ENCODE data around the gene PFDN4.
"Not testable (repeated sequence)": the region's sequence is repeated elsewhere in the genome, so short reads cannot be mapped to it uniquely, and the experiment has no call there.

The PFDN4 gene

DNA sequence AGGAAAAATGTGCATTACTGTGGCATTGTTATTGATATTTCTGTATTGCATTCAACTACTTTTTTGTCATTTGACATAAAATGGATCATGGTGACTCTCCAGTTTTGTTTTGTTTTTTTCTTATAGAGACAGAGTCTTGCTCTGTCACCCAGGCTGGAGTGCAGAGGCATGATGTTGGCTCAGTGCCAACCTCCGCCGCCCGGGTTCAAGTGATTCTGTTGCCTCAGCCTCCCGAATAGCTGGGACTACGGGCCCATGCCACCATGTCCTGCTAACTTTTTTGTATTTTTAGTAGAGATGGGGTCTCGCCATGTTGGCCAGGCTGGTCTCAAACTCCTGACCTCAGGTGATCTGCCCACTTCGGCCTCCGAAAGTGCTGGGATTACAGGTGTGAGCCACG is 16.8 kb downstream of the PFDN4 start:
- not testable (repeated sequence) for DNase-seq (ENCODE audit: low spot score)

DNA sequence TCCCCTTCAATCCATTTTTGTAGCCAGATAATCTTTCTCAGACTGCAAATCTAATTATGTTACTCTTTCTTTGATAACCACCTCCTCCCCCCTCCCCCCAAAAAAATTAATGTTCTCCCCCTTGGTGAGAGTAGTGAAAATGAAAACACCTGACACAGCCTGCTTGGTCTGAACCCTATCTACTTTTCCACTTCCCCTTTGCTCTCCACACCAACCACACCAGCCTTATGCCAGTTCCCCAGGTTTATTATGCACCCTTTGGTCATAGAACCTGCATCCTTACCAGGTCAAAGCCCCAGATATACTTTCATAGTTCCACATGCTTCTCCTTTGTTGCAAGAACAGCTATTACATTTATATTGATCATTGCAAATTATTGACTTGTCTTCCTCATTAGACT is 19.4 kb downstream of the PFDN4 start:
- no peak for DNase-seq (ENCODE audit: low spot score)

DNA sequence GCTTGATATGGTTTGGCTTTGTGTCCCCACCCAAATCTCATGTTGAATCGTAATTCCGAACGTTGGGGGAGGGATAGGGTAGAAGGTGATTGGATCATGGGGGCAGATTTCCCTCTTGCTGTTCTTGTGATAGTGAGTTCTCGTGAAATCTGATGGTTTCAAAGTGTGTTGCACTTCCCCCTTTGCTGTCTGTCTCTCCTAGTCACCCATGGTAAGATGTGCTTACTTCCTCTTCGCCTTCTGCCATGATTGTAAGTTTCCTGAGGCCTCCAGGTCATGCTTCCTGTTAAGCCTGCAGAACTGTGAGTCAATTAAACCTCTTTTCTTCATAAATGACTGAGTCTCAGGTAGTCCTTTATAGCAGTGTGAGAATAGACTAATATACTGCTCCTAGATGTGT is 19.9 kb downstream of the PFDN4 start:
- DNase-seq (ENCODE audit: low spot score) = no peak

DNA sequence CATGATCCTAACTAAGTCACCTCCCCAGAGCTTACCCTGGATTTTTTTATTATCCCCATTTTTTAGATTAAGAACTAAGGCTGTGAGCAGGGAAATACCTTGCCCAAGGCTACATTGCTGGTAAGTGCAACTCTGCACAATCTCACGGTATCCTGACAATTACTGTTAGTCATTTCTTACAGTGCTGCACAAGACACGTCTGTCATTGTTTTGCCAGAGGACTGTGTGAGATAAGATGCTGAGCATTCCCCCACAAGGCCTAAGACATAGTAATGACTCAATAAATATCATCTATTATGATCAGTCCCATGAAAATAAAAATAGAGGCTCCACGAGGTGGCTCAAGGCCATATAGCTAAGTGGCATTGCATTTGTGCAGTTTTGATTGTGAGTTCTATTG is 21.0 kb downstream of the PFDN4 start:
- no peak for DNase-seq (ENCODE audit: low spot score)

DNA sequence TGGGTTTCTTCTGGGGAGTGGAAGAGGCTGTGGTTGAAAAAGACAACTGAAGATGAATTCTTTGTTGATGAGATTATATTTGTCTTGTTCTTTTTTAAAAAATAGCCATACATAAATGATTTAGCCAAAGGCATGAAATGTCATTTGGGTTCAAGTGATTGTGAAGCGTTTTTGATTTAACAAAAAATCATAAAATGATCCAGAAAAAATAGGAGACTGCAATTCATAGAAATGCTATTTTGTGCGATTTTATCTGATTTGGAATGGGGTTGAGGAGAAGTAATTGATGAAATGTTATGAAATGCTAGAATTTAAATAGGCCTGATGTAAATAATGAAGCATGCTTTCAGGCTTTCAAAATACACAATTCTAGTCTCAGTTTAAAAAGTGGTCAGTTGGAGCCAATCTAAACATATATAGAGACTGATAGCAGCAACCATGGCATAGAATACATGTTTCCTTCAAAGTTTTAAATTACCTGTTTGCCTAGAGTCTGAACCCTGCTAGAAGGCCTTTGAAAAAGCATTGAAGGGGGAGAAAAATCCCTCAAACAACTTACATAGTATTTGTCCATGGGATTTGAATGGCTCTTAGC is 21.8 kb downstream of the PFDN4 start:
- DNase-seq (ENCODE audit: low spot score) = no peak

DNA sequence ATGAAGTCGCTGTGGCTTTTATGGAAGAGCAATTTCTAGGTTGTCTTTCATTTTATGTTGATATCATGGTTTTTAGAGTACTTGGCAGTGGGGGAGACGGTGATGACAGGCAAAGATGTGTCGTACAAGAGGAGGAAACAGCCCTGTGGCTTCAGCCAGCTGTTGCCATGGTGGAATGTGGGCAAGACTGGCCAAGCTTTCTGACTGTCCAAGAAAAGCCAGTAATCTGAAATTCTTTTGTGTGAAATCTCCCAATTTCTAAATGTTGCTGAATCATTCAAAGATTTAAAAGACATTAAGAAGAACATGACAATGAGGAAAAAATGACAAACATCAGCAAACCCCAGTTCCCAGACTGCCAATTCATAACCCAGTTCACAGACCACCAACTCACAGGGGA is 23.1 kb downstream of the PFDN4 start:
- DNase-seq (ENCODE audit: low spot score) = no peak

DNA sequence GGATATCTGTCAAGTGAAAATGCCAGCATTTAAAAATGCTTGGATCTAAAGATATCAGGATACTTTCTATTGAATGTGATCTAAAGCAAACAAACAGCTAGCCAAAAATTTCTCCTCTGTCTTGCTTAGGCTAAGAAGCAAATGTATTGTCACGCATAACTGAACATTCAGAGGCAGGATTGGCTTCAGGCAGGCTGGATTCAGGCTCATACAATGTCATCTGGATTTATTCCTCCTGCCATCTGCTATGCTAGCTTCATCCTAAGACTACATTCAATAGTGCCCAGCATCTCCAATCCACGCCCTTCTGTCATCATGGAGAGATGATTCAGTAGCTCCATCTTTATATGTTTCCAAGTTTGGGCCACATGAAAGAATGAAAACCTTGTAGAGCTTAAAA is 27.1 kb downstream of the PFDN4 start:
- no peak for DNase-seq (ENCODE audit: low spot score)

DNA sequence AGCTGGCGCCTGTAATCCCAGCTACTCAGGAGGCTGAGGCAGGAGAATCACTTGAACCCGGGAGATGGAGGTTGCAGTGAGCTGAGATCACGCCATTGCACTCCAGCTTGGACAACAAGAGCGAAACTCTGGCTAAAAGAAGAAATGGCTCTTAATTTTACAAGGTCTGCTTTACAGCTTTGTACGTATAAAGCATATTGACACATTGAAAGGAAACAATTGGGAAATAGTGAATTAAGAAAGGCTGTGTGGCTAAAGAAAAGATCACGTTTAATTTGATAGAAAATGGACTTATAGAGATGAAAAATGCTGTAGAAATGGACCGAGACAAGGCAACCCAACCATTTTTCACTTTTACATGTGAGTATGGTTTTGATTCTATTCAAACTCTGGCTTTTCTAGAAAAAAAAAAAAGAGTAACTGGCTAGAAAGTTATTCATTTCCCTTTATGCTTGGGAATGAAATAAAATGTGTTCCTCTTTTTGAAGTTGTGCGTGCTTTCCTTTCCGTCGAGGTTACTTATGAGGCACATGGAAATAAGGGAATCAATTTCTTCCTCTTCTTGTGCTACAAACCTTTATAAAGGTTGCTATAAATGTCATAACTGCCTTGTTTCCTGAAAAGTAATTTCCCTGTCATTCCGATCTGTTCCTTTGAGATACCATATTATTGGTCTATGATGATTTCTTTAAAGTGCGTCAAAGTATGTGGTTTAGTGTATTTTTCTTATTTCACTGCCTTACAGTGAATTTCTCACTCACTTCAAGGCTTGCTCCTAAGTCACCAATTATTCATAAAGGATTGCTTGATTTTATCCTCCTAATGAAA is 29.4 kb downstream of the PFDN4 start:
- DNase-seq (ENCODE audit: low spot score) = no peak

DNA sequence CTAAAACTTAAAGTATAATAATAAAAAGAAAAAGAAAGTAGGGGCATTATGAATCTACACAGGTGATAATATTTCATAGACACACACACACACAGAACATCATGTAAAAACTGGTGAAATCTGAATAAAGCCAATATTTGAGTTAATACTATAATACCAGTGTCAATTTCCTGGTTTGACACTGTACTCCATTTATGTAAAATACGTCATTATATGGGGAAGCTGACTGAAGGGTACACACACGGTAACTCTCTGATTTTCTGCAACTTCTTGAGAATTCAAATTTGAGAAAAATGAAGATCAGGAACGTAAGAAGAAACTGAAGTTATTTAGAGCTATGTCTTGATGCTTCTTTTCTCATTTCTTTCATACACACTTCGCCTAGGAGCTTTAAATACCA is 36.2 kb downstream of the PFDN4 start:
- DNase-seq (ENCODE audit: low spot score) = no peak

DNA sequence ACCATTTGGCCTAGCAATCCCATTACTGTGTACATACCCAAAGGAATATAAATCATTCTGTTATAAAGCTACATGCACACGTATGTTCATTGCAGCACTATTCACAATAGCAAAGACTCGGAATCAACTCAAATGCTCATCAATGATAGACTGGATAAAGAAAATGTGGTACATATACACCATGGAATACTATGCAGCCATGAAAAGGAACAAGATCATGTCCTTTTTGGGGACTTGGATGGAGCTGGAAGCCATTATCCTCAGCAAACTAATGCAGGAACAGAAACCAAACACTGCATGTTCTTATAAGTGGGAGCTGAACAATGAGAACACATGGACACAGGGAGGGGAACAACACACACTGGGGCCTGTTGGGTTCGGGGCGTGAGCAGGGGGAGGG is 40.8 kb downstream of the PFDN4 start:
- DNase-seq (ENCODE audit: low spot score) = not testable (repeated sequence)

DNA sequence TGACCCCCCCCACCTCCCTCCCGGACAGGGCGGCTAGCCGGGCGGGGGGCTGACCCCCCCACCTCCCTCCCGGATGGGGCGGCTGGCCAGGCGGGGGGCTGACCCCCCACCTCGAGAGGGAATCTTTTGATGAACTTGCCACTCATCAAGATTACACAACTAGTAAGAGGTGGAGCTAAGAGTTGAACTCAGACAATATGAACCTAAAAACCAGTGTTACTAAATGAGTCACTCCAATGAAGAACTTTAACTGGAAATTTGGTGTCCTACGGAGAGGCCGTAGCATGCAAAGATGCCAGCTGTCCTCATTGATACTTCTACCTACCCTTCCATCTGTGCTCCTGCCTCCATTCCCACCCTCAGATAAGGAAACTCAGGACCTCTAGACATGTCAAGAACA is 42.8 kb downstream of the PFDN4 start:
- no peak for DNase-seq (ENCODE audit: low spot score)

DNA sequence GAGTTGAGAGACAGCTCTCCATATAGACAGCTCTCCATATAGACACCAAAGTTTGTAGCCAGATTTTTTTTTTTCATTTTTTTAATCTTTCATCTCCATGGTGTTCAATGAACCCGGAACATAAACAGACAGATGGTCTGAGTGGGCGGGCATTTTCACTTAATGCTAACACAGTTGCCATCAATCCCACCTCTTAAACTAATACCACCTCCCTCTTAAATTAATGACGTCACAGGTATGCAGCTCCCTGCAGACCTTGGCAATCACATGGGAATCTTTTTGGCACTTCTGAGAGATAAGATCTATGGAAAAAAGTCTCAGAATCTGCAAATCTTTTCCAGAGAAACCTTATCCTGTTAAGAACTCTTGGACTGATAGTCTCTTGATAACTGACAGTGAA is 43.2 kb downstream of the PFDN4 start:
- DNase-seq (ENCODE audit: low spot score) = no peak

DNA sequence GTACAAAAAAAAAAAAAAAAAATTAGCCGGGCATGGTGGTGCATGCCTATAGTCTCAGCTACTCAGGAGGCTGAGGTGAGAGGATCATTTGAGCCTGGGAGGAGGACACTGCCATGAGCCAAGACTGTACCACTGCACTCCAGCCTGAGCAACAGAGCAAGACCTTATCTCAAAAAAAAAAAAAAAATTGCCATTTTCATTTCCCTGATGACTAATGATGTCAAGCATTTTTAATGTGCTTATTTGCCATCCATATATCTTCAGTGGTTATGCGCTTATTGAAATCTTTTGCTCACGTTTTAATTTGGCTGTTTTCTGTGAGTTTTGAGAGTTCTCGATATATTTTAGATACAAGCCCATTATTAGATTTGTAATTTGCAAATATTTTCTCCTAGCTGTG is 46.7 kb downstream of the PFDN4 start:
- no peak for DNase-seq (ENCODE audit: low spot score)

DNA sequence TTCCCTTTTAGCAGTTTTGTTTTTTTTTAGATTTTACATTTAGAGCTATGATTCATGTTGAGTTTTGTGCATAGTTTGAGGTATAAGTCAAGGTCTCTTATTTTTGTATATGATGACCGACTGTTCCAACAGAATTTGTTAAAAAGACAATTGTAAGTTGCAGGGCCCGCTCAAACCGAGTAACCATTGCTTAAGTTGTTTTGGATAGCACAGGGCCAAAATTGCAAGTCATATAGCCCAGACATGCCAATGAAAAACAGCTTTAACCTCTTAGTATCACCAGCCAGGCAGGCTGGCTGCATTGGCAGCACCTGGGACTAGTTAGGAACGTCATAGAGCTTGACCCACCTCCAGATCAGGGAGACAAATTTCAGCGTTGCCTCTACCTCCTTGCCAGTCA is 47.3 kb downstream of the PFDN4 start:
- no peak for DNase-seq (ENCODE audit: low spot score)

DNA sequence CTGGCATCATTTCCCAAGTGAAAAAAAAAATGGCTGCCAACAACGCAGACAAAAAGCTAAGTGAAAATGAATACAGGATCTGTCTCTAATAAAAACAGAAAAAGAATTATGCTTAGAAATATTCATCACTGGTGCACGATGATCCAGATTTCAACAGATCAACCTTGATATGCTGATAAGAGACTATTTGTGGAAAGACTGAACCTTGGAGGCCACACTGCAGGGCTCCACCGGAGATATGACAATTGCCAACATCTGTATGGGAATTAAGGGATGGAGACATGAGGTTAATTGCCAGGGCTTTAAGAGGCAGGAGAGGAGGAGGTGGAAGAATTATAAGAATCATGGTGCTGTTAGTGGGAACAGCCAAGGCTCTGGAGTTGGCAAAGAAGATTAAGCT is 48.3 kb downstream of the PFDN4 start:
- no peak for DNase-seq (ENCODE audit: low spot score)

DNA sequence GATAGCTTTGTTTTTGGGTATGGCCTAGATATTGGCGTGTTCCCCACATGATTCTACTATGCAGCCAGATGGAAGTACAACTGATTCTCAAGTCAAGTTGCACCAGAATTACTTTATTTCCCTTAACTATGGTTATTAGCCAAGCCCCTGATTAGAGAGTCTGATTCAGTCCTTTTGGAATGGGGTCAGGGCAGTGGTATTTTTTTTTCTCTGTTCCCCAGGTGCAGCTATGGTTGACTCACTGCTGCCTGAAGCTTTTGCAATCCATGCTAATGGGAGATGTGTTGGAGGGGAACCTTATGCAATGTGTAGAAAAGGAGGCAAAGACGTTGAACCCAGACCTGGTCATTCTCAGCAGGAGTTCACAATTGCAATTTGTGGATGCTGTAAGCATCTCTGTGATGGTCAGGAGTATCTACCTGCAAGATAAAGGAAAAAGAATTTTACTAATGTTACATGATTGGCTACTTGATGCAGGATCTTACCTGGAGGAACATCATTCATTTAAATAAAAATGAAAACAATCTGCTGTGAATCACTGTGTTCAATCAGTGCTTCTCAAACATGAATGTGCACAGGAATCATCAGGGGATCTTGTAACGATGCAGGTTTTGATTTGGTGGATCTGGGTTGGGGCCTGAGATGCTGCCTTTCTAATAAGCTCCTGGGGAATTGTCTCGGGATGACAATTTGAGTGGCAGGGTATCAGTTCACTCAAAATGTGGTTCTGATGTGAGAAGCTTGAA is 49.4 kb downstream of the PFDN4 start:
- no peak for DNase-seq (ENCODE audit: low spot score)

DNA sequence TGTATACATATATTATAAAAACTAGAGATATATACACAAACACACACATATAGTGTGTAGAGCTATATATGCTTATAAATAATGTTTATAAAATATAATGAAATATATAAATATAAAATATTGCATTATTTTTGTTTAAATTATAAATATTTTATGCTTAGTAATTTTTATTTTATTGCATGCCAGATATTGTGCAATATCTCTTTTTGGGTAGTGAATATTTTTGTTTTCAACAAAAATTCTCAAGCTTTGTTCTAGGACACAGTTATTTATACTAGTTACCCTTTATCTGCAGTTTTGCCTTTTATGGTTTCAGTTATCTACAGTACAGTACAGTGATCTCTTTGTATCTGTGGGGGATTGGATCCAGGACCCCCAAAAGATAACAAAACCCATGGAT is 52.2 kb downstream of the PFDN4 start:
- DNase-seq (ENCODE audit: low spot score) = no peak

DNA sequence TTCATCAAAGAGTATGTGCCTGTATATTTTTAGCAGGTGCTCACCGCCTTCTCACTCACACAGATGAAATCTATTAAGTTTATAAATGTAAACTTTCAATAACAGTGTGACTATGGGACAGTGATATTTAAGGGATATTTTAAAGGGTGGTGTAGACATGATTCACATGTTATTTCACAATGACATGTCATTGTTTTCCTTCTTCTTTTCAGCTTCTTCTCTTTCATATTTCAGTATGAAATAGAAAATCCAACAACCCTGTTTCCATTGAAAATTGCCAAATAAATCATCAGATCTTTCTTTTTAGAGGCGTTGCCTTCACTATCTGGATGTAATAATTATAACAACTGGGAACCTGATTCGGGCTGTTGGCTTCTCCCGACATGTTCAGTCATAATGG is 54.8 kb downstream of the PFDN4 start:
- no peak for DNase-seq (ENCODE audit: low spot score)

DNA sequence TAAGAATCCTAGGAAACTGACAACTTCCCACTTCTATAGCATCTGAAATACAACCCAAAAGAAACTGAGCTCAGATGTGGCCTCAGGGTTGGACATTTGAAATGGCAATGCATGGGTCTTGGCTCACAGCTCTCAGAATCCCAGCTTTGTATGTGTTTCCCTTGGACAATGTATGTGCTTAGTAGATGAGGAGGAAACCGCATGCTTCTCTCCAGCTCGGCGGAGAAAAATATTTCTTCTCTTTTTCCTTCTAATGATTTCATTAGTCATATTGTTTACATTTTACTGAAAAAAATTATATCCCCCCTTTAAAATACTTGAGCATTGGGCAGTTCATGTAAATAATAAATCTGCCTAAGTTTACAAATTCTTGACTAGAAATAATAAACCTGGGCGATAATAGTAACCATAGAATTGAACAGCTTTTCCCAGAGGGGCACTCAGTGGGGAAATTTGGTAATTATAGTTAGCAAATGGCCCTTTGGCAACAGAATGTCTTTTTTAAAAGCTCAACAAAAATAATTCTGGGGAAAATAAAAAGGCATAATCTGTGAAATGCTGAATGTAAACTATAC is 55.3 kb downstream of the PFDN4 start:
- no peak for DNase-seq (ENCODE audit: low spot score)

DNA sequence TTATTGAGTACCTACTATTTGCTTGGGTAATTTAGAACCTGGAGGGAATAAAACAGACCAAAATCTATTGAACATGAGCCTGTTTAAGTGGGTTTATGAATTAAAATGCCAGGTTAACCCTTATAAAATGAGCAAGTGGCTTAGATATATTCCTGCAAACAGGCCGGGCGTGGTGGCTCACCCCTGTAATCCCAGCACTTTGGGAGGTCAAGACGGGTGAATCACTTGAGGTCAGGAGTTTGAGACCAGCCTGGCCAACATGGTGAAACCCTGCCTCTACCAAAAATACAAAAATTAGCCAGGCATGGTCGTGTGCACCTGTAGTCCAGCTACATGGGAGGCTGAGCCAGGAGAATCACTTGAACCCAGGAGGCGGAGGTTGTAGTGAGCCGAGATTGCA is 57.9 kb downstream of the PFDN4 start:
- not testable (repeated sequence) for DNase-seq (ENCODE audit: low spot score)

DNA sequence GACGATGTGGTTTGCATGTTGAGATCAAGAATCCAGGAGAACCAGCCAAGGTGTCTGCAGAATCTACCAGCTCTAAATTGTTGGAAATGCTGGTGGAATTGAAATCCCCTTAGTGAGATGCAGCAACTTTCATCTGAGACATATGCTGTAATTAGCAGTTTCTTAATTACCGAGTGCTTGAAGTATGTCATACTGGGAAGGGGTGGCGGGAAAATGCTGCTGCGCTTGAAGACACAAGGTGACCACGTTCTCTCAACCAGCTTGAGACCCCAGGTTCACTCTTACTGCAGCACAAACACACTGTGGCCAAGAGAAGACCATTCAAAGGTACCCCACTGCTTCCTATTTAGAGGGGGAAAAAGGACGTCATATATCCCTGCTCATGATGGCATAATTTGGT is 59.0 kb downstream of the PFDN4 start:
- DNase-seq (ENCODE audit: low spot score) = no peak

DNA sequence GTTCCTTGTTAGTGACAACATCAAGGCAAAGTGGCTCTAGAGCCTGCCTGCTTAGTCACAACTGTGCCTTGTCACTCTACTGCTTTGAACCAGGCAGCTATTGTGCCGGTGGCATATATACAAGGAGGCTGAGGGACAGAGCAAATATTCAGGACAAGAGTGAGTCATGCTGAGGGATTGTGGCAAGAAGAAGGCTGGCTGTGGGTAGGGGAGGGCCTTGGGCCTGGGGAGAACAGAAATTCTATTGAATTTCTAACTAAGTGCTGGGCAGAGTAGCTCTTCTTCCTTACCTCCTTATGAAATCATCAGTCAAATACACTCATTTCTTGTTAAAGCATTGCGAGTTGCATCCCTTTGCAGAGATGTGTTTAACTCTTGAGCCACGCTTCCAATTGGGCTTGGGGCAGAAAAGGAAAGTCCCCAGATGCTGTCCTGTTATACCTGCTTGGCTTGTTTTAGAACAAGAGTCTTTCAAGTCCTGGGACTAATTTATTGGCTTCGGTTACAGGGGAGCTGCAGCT is 59.7 kb downstream of the PFDN4 start:
- DNase-seq (ENCODE audit: low spot score) = no peak

DNA sequence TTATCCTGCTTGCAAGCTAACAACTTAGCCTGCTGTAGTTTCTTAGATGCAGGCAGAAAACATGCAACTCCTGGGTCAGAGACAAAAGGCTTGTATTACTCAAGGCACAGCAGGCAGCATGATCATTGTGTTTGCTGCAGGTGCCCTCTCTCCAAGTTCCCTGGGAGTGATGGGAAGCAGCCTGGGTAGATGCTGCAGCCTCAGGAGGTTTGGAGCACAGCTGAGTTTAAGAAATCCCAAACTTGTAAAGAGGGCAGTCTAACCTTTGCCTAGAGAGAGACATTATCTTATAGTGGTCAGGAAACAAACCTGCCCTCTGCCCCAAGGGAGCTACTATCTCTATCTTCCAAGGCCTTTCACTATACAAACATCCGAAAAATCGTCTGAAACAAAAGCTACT is 61.1 kb downstream of the PFDN4 start:
- no peak for DNase-seq (ENCODE audit: low spot score)

Data from hematopoietic multipotent progenitor cell treated with erythropoietin and hydrocortisone succinate and interleukin-3 and kit ligand, for 15 days (in vitro differentiated cells).